Kidney (tissue), 14 donors: ENCODE measurements around the gene PLN. TPM values are rescaled to one million over a fixed set of nuclear protein-coding genes. Genes with fewer than 3 reads are reported as not detected.

Source experiments
- DNase-seq, 5 donors: peaks; one replicate each; pipeline ENCODE4 v3.0.0-alpha.2; 2013 to 2020
- FAIRE-seq: peaks from 2 replicates; lab custom pipeline; 2012; peaks lifted over from hg19 to GRCh38; lab: Jason Lieb, UNC
- H3K27ac ChIP-seq, 2 donors: one replicate each; pipeline ENCODE4 v1.7.0; 2013; ENCODE audit warnings: low read depth in 2 of 2, low read length in 2 of 2, inconsistent platforms in 1 of 2
- H3K27me3 ChIP-seq: one replicate; pipeline ENCODE4 v1.7.1; 2013; ENCODE audit warnings: low read length, inconsistent platforms; ENCODE audit not compliant: control insufficient read depth, insufficient read depth
- H3K36me3 ChIP-seq, 3 donors: one replicate each; pipeline versions ENCODE4 v1.7.0 to v1.7.1; 2013; ENCODE audit warnings: low read length in 3 of 3, control low read depth in 1 of 3, inconsistent platforms in 1 of 3; ENCODE audit not compliant: insufficient read depth in 3 of 3, control insufficient read depth in 2 of 3
- H3K4me1 ChIP-seq, 3 donors: one replicate each; pipeline versions ENCODE4 v1.7.0 to v1.7.1; 2013; ENCODE audit warnings: low read length in 3 of 3, inconsistent platforms in 1 of 3, low read depth in 1 of 3; ENCODE audit not compliant: control insufficient read depth in 2 of 3, insufficient read depth in 2 of 3
- H3K4me3 ChIP-seq, 3 donors: one replicate each; pipeline versions ENCODE4 v1.7.0 to v1.8.1; 2013; ENCODE audit warnings: low read length in 3 of 3, control low read depth in 1 of 3, inconsistent platforms in 1 of 3
- H3K9ac ChIP-seq, 3 donors: one replicate each; pipeline versions ENCODE4 v1.7.0 to v1.7.1; 2013; ENCODE audit warnings: low read length in 3 of 3, control low read depth in 1 of 3, inconsistent platforms in 1 of 3
- H3K9me3 ChIP-seq, 3 donors: one replicate each; pipeline versions ENCODE4 v1.7.0 to v1.7.1; 2013; ENCODE audit warnings: low read length in 3 of 3, control low read depth in 1 of 3, inconsistent platforms in 1 of 3; ENCODE audit not compliant: control insufficient read depth in 2 of 3, insufficient read depth in 1 of 3
- CTCF ChIP-seq: IDR thresholded peaks from 3 replicates; pipeline ENCODE4 v1.5.1; 2012; ENCODE audit warnings: mild to moderate bottlenecking, moderate library complexity, borderline replicate concordance; ENCODE audit not compliant: insufficient read depth; ENCODE audit errors: extremely low read depth
- intact Hi-C: fragments of 100-400 bp; cut with DNase I; formaldehyde crosslinking; loops from one replicate; pipeline ENCODE4 v1.11.1; 2022
- polyA plus RNA-seq: library from polyadenylated mRNA; stranded (reverse); fragments of 350-450 nt; fragmentation: Illumina TruSeq; extraction: RNeasy Lipid Tissue Mini Kit (QIAGEN cat#74804); gene quantifications from one replicate; pipeline ENCODE4 v1.2.3, GENCODE V29; 2014; ENCODE audit warnings: low read depth, low replicate concordance; ENCODE audit not compliant: insufficient read depth
- total RNA-seq: library from RNA; stranded (reverse); fragmentation: NEBNext Ultra II Directional; extraction: Animal tissue kit (Norgen Biotek cat#: 25700); gene quantifications from one replicate; pipeline ENCODE4 v1.2.1, GENCODE V29; 2021
- donor health status: control.
- donor health status: control.
- donor health status: control.
- donor health status: control.
- donor health status: control.
- donor health status: DM: yes; HTN: yes; CAD: no.
- donor health status: Normal renal cell carcinoma (clear cell type).

Gene PLN
- total and polyA plus RNA-seq, 2 donors from 2014 or later: 22.7 to 47.2 TPM

- Histone ChIP-seq H3K9ac (no peak overlapping the region), H3K27me3 (no peaks in the 10 kb centered on the region), H3K36me3 (no peaks in the 10 kb centered on the region), H3K9me3 (no peaks in the 10 kb centered on the region), H3K4me1 (peaks cover 0 to 13% (median 4%) of the 10 kb centered on the region in 3 donors), H3K27ac (no peak overlapping the region), H3K4me3 (no peak overlapping the region)
- TF ChIP-seq CTCF: no peak
- DNase-seq (no peak), FAIRE-seq (no peak)
- intact Hi-C loops: no loop called here
These were observed 40.5 kb downstream of the PLN start for GRCh38 chr6:118588626-118589025.

- H3K9ac ChIP-seq: no peak overlapping the region
- no peak overlapping the region for H3K27ac ChIP-seq
- DNase-seq: no peak
- no peak for TF ChIP-seq CTCF
- FAIRE-seq: no peak
- no peak overlapping the region for H3K4me3 ChIP-seq
- H3K27me3 ChIP-seq: no peaks in the 10 kb centered on the region
- H3K36me3 ChIP-seq: no peaks in the 10 kb centered on the region
- peaks cover 0 to 13% (median 4%) of the 10 kb centered on the region in 3 donors for H3K4me1 ChIP-seq
- intact Hi-C loops: no loop called here
- no peaks in the 10 kb centered on the region for H3K9me3 ChIP-seq
These were observed 41.1 kb downstream of the PLN start for GRCh38 chr6:118589186-118589585.

GRCh38 chr6:118589649-118590365, 41.7 kb downstream of the PLN start:
- Histone ChIP-seq H3K27me3 (no peaks in the 10 kb centered on the region), H3K4me3 (no peak overlapping the region), H3K9ac (no peak overlapping the region), H3K4me1 (peaks cover 0 to 14% (median 4%) of the 10 kb centered on the region in 3 donors), H3K36me3 (no peaks in the 10 kb centered on the region), H3K27ac (no peak overlapping the region), H3K9me3 (no peaks in the 10 kb centered on the region)
- TF ChIP-seq CTCF: no peak
- FAIRE-seq: no peak
- DNase-seq: peak in 2 of 5 donors; percentile 20 to 29
- intact Hi-C loops: no loop called here
